PC-3 (cell line): ENCODE results near the gene ADAMTSL3.

ENCODE experiments used
- EZH2 ChIP-seq: fragments of 300-600 bp; sonication (generic); IDR thresholded peaks from one replicate; pipeline ENCODE4 v1.6.1; 2017; ENCODE audit warnings: antibody characterized with exemption, mild to moderate bottlenecking, low read length; ENCODE audit not compliant: unreplicated experiment
- EZH2phosphoT487 ChIP-seq: fragments of 300-600 bp; sonication (generic); IDR thresholded peaks from 2 replicates; pipeline ENCODE4 v1.6.1; 2018; ENCODE audit warnings: mild to moderate bottlenecking, antibody characterized with exemption, low read length, borderline replicate concordance
- TF ChIP-seq, protein P1 (sequence below): fragments of 300-600 bp; sonication (generic); conservative IDR thresholded peaks from 2 replicates; pipeline ENCODE4 v1.5.1; 2017; ENCODE audit warnings: antibody characterized with exemption, low read depth, mild to moderate bottlenecking, low read length

DNA sequence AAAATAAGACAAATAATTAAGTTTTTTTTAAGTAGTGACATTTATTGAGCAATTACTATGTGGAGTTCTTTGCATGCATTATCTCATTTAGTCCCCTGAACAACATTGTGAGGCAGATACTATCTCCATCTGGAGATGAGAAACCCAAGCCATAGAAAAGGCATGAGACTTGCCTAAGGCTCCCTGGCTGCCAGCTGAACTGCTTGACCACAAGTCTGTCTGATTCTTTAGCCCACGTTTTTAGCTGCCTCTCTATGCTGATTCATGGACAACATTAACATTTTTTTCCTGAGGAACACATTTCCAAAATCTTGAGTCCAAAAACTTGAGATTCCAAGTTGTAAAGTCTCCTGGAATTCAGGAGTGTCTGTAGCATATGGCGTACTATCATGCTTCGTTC, 318.1 kb downstream of the ADAMTSL3 start:
- TF ChIP-seq, protein P1, sequence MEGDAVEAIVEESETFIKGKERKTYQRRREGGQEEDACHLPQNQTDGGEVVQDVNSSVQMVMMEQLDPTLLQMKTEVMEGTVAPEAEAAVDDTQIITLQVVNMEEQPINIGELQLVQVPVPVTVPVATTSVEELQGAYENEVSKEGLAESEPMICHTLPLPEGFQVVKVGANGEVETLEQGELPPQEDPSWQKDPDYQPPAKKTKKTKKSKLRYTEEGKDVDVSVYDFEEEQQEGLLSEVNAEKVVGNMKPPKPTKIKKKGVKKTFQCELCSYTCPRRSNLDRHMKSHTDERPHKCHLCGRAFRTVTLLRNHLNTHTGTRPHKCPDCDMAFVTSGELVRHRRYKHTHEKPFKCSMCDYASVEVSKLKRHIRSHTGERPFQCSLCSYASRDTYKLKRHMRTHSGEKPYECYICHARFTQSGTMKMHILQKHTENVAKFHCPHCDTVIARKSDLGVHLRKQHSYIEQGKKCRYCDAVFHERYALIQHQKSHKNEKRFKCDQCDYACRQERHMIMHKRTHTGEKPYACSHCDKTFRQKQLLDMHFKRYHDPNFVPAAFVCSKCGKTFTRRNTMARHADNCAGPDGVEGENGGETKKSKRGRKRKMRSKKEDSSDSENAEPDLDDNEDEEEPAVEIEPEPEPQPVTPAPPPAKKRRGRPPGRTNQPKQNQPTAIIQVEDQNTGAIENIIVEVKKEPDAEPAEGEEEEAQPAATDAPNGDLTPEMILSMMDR, result no peak
- TF ChIP-seq EZH2, result no peak
- no peak for TF ChIP-seq EZH2phosphoT487
